Measurements from ENCODE around the gene TBC1D22A. TPM values are rescaled to one million over a fixed set of nuclear protein-coding genes. Genes with fewer than 3 reads are reported as not detected.

TBC1D22A gene
- polyA plus RNA-seq, 1 donor from 2014 or later: 9.3 TPM

DNA sequence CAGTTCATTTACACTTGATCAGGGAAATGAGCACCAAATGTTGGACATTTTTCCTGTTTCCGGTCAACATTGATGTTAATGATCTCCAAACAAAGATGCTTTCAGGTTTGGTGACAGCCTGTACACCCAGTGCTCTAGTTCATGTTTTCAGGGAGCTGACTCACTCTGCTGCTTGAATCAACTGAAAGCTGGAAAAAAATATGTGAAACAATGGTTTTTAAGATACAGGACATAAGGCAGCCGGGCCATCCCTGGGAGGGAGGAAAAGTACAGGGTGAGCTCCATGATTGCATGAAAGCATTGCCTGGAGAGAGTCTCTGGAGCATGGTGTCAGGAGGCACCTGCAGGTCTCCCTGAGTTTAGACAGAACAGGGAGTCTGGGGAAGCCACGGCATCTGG is 259.6 kb downstream of the TBC1D22A start:
- no peaks in the 10 kb centered on the region for H3F3A ChIP-seq (ENCODE audit: insufficient read depth, low read length, poor library complexity, severe bottlenecking)
- H3K27ac ChIP-seq (ENCODE audit: low read length): no peak overlapping the region
- no peaks in the 10 kb centered on the region for H3K36me3 ChIP-seq (ENCODE audit: insufficient read depth, low read length)
- H3K9ac ChIP-seq (ENCODE audit: low read length): no peak overlapping the region
- TF ChIP-seq MXI1 (conservative IDR thresholded peaks at IDR 0.05; ENCODE audit: poor library complexity, severe bottlenecking): no peak
- TF ChIP-seq EP300 (conservative IDR thresholded peaks at IDR 0.05; ENCODE audit: poor library complexity, severe bottlenecking): no peak
- TF ChIP-seq TAF1 (IDR thresholded peaks at IDR 0.05; ENCODE audit: low read depth): no peak
- TF ChIP-seq RAD21 (conservative IDR thresholded peaks at IDR 0.05): no peak
- TF ChIP-seq POLR2AphosphoS5 (IDR thresholded peaks at IDR 0.05): no peak
- TF ChIP-seq, protein P1, sequence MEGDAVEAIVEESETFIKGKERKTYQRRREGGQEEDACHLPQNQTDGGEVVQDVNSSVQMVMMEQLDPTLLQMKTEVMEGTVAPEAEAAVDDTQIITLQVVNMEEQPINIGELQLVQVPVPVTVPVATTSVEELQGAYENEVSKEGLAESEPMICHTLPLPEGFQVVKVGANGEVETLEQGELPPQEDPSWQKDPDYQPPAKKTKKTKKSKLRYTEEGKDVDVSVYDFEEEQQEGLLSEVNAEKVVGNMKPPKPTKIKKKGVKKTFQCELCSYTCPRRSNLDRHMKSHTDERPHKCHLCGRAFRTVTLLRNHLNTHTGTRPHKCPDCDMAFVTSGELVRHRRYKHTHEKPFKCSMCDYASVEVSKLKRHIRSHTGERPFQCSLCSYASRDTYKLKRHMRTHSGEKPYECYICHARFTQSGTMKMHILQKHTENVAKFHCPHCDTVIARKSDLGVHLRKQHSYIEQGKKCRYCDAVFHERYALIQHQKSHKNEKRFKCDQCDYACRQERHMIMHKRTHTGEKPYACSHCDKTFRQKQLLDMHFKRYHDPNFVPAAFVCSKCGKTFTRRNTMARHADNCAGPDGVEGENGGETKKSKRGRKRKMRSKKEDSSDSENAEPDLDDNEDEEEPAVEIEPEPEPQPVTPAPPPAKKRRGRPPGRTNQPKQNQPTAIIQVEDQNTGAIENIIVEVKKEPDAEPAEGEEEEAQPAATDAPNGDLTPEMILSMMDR (IDR thresholded peaks at IDR 0.05; ENCODE audit: poor library complexity, severe bottlenecking): no peak
- TF ChIP-seq SMC3 (conservative IDR thresholded peaks at IDR 0.05; ENCODE audit: poor library complexity): no peak
- TF ChIP-seq EZH2 (IDR thresholded peaks at IDR 0.05; ENCODE audit: borderline replicate concordance, insufficient read depth, low read length, poor library complexity, severe bottlenecking): no peak
- TF ChIP-seq, protein P2, sequence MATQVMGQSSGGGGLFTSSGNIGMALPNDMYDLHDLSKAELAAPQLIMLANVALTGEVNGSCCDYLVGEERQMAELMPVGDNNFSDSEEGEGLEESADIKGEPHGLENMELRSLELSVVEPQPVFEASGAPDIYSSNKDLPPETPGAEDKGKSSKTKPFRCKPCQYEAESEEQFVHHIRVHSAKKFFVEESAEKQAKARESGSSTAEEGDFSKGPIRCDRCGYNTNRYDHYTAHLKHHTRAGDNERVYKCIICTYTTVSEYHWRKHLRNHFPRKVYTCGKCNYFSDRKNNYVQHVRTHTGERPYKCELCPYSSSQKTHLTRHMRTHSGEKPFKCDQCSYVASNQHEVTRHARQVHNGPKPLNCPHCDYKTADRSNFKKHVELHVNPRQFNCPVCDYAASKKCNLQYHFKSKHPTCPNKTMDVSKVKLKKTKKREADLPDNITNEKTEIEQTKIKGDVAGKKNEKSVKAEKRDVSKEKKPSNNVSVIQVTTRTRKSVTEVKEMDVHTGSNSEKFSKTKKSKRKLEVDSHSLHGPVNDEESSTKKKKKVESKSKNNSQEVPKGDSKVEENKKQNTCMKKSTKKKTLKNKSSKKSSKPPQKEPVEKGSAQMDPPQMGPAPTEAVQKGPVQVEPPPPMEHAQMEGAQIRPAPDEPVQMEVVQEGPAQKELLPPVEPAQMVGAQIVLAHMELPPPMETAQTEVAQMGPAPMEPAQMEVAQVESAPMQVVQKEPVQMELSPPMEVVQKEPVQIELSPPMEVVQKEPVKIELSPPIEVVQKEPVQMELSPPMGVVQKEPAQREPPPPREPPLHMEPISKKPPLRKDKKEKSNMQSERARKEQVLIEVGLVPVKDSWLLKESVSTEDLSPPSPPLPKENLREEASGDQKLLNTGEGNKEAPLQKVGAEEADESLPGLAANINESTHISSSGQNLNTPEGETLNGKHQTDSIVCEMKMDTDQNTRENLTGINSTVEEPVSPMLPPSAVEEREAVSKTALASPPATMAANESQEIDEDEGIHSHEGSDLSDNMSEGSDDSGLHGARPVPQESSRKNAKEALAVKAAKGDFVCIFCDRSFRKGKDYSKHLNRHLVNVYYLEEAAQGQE (IDR thresholded peaks at IDR 0.05; ENCODE audit: borderline replicate concordance): no peak
- H3K9me3 ChIP-seq (ENCODE audit: low read length): peaks cover 6% of the 10 kb centered on the region
- no peaks in the 10 kb centered on the region for H3K9me2 ChIP-seq (ENCODE audit: insufficient read depth, low read length)
- no peaks in the 10 kb centered on the region for H4K20me1 ChIP-seq (ENCODE audit: insufficient read depth)
- H3K79me2 ChIP-seq (replicated peaks; ENCODE audit: insufficient read depth, low read length): no peaks in the 10 kb centered on the region
- H3K4me2 ChIP-seq (ENCODE audit: low read length): no peak overlapping the region
- H3K27me3 ChIP-seq (ENCODE audit: insufficient read depth, low read depth, low read length): no peaks in the 10 kb centered on the region
- H2AFZ ChIP-seq (ENCODE audit: low read depth, low read length): no peak overlapping the region
- no peak overlapping the region for H3K4me3 ChIP-seq (ENCODE audit: low read length)

DNA sequence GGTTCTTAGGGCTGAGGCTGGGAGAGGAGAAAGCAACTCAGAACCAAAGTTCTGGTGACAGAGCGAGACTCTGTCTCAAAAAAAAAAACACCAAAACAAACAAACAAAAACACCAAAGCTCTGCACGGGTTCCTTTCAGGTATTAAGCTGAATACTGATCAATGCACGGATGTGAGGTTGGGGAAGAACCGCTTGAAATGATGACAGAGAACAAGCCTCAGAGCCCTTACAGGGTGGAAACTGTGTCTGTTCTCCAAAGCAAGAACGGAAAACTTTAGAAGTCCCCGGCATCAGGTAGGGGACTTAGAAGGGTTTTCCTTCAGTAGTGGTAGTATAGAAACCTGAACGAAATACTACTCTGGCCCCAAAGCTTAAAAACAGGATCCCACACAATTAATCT is 260.0 kb downstream of the TBC1D22A start:
- no peaks in the 10 kb centered on the region for H3K36me3 ChIP-seq (ENCODE audit: insufficient read depth, low read length)
- no peaks in the 10 kb centered on the region for H3K79me2 ChIP-seq (replicated peaks; ENCODE audit: insufficient read depth, low read length)
- H3K4me2 ChIP-seq (ENCODE audit: low read length): no peak overlapping the region
- H3K27me3 ChIP-seq (ENCODE audit: insufficient read depth, low read depth, low read length): no peaks in the 10 kb centered on the region
- H3K9me3 ChIP-seq (ENCODE audit: low read length): peaks cover 6% of the 10 kb centered on the region
- no peak for TF ChIP-seq MXI1 (conservative IDR thresholded peaks at IDR 0.05; ENCODE audit: poor library complexity, severe bottlenecking)
- TF ChIP-seq EP300 (conservative IDR thresholded peaks at IDR 0.05; ENCODE audit: poor library complexity, severe bottlenecking): no peak
- TF ChIP-seq EZH2 (IDR thresholded peaks at IDR 0.05; ENCODE audit: borderline replicate concordance, insufficient read depth, low read length, poor library complexity, severe bottlenecking): no peak
- no peak for TF ChIP-seq POLR2AphosphoS5 (IDR thresholded peaks at IDR 0.05)
- no peaks in the 10 kb centered on the region for H4K20me1 ChIP-seq (ENCODE audit: insufficient read depth)
- no peak overlapping the region for H3K27ac ChIP-seq (ENCODE audit: low read length)
- no peaks in the 10 kb centered on the region for H3F3A ChIP-seq (ENCODE audit: insufficient read depth, low read length, poor library complexity, severe bottlenecking)
- H3K9ac ChIP-seq (ENCODE audit: low read length): no peak overlapping the region
- H3K9me2 ChIP-seq (ENCODE audit: insufficient read depth, low read length): no peaks in the 10 kb centered on the region
- H3K4me3 ChIP-seq (ENCODE audit: low read length): no peak overlapping the region
- no peak overlapping the region for H2AFZ ChIP-seq (ENCODE audit: low read depth, low read length)
